AG09319 (cell line): ENCODE data around the gene CMTM2.

ENCODE experiments used
- DNase-seq: peaks from one replicate; pipeline ENCODE4 v3.0.0-alpha.2; 2010; ENCODE audit warnings: low read depth; ENCODE audit errors: extremely low read depth
- CTCF ChIP-seq: IDR thresholded peaks from 2 replicates; pipeline ENCODE4 v1.5.1; 2011; ENCODE audit warnings: low read depth, mild to moderate bottlenecking, inconsistent platforms, low read length, moderate library complexity

Gene CMTM2

GRCh38 chr16:66578651-66579531 lies at the start of gene CMTM2:
CMTM2 (plus strand) TSS chr16:66579463; CDS start chr16:66579608, 145 bp downstream.
- no peak for TF ChIP-seq CTCF
- no peak for DNase-seq

- no peak for TF ChIP-seq CTCF
- no peak for DNase-seq
Observed at GRCh38 chr16:66529475-66529874, 49.8 kb upstream of the CMTM2 start.

- DNase-seq: no peak
Observed at GRCh38 chr16:66534376-66534799, 44.9 kb upstream of the CMTM2 start.

GRCh38 chr16:66536525-66536924 lies 42.7 kb upstream of the CMTM2 start:
- no peak for TF ChIP-seq CTCF
- DNase-seq: no peak

More at GRCh38 chr16:66534376-66534799, 44.9 kb upstream of the CMTM2 start:
- TF ChIP-seq CTCF: no peak

- no peak for DNase-seq
- no peak for TF ChIP-seq CTCF
Observed at GRCh38 chr16:66537236-66537635, 42.0 kb upstream of the CMTM2 start.

- DNase-seq: no peak
- TF ChIP-seq CTCF: no peak
Observed at GRCh38 chr16:66538910-66539309, 40.4 kb upstream of the CMTM2 start.

- TF ChIP-seq CTCF: no peak
- DNase-seq: no peak
Observed at GRCh38 chr16:66539623-66540469, 39.4 kb upstream of the CMTM2 start.
